Keratinocyte (primary cell): Measurements from ENCODE around the gene SH3RF2. TPM values are rescaled to one million over a fixed set of nuclear protein-coding genes. Genes with fewer than 3 reads are reported as not detected.

Source experiments
- DNase-seq: peaks from one replicate; pipeline ENCODE4 v3.0.0-alpha.2; 2011; ENCODE audit warnings: low read depth, missing footprints, low spot score
- FAIRE-seq: peaks from 2 replicates; lab custom pipeline; 2011; peaks lifted over from hg19 to GRCh38; lab: Jason Lieb, UNC
- H2AFZ ChIP-seq: 2 replicates; pipeline ENCODE4 v1.6.0; 2012; ENCODE audit warnings: low read length, control low read depth, inconsistent platforms; ENCODE audit not compliant: control insufficient read depth
- H3K27ac ChIP-seq: 2 replicates; pipeline ENCODE4 v1.5.1; 2011; ENCODE audit warnings: low read length; ENCODE audit not compliant: control insufficient read depth, insufficient read depth
- H3K27me3 ChIP-seq: 3 replicates; pipeline ENCODE4 v1.6.0; 2011; ENCODE audit warnings: low read length; ENCODE audit not compliant: control insufficient read depth, insufficient read depth; ENCODE audit errors: extremely low read depth
- H3K36me3 ChIP-seq, 2 experiments: 2 replicates in 1 of 2; 3 replicates in 1 of 2; pipeline ENCODE4 v1.5.1; 2011; ENCODE audit warnings: low read length in 2 of 2, mild to moderate bottlenecking in 1 of 2; ENCODE audit not compliant: control insufficient read depth in 2 of 2, insufficient read depth in 2 of 2; ENCODE audit errors: extremely low read depth in 1 of 2
- H3K4me1 ChIP-seq: 3 replicates; pipeline ENCODE4 v1.5.1; 2011; ENCODE audit warnings: low read length; ENCODE audit not compliant: control insufficient read depth, insufficient read depth; ENCODE audit errors: extremely low read depth
- H3K4me2 ChIP-seq: 3 replicates; pipeline ENCODE4 v1.6.0; 2011; ENCODE audit warnings: low read depth, low read length; ENCODE audit not compliant: control insufficient read depth, insufficient read depth; ENCODE audit errors: extremely low read depth
- H3K4me3 ChIP-seq, 3 experiments: fragments of 200-600 bp in 1 of 3; sonication (generic) in 1 of 3; 2 replicates in 2 of 3; 3 replicates in 1 of 3; pipeline ENCODE4 v1.5.1; 2011 to 2016; ENCODE audit warnings: low read length in 3 of 3, mild to moderate bottlenecking in 3 of 3, control low read depth in 2 of 3, inconsistent platforms in 1 of 3, low read depth in 1 of 3, mixed read lengths in 1 of 3, mixed run types in 1 of 3, moderate library complexity in 1 of 3; ENCODE audit not compliant: control insufficient read depth in 2 of 3, insufficient read depth in 2 of 3; ENCODE audit errors: extremely low read depth in 1 of 3
- H3K79me2 ChIP-seq: 2 replicates; pipeline ENCODE4 v1.6.0; 2012; ENCODE audit warnings: low read length; ENCODE audit not compliant: control insufficient read depth, insufficient read depth
- H3K9ac ChIP-seq: 3 replicates; pipeline ENCODE4 v1.6.0; 2011; ENCODE audit warnings: low read length; ENCODE audit not compliant: control insufficient read depth, insufficient read depth; ENCODE audit errors: extremely low read depth
- H3K9me1 ChIP-seq: 3 replicates; pipeline ENCODE4 v1.6.0; 2011; ENCODE audit warnings: low read length; ENCODE audit not compliant: control insufficient read depth, insufficient read depth; ENCODE audit errors: extremely low read depth
- H3K9me3 ChIP-seq: 2 replicates; pipeline ENCODE4 v1.5.1; 2012; ENCODE audit warnings: low read depth, low read length; ENCODE audit not compliant: control insufficient read depth
- H4K20me1 ChIP-seq: 3 replicates; pipeline ENCODE4 v1.6.0; 2011; ENCODE audit warnings: low read length; ENCODE audit not compliant: control insufficient read depth, insufficient read depth; ENCODE audit errors: extremely low read depth
- EZH2 ChIP-seq: IDR thresholded peaks from one replicate; pipeline ENCODE4 v1.6.1; 2012; ENCODE audit warnings: inconsistent platforms, mild to moderate bottlenecking, low read length, moderate library complexity
- dilution Hi-C: fragments of 300-500 bp; cut with MboI; formaldehyde crosslinking; loops from one replicate; pipeline ENCODE4 v1.7.0; 2020; ENCODE audit warnings: low sequenced_read_pairs; ENCODE audit not compliant: extremely low pct_ligation_motif_present
- polyA plus RNA-seq, 5 experiments: library from polyadenylated mRNA; depleted of rRNA in 3 of 5; stranded (reverse) in 3 of 5; stranded (forward) in 1 of 5; unstranded in 1 of 5; fragments of >200 nt; gene quantifications; 1 replicate in 1 of 5; 2 replicates in 3 of 5; 3 replicates in 1 of 5; pipeline versions ENCODE4 v1.2.1 to v1.2.3, GENCODE V29; 2011 to 2012; ENCODE audit warnings: missing spikeins in 2 of 5, low read depth in 1 of 5, low replicate concordance in 1 of 5
- TF ChIP-seq, protein P1 (sequence below), 3 experiments: IDR thresholded peaks in 1 of 3; conservative IDR thresholded peaks in 1 of 3; optimal IDR thresholded peaks in 1 of 3; 2 replicates in 2 of 3; 3 replicates in 1 of 3; pipeline versions ENCODE3 to v1.5.1; 2011; ENCODE audit warnings: low read length in 3 of 3, mild to moderate bottlenecking in 3 of 3, moderate library complexity in 2 of 3, control low read depth in 1 of 3, inconsistent platforms in 1 of 3; ENCODE audit not compliant: insufficient read depth in 2 of 3; ENCODE audit errors: extremely low read depth in 1 of 3

SH3RF2 gene
- polyA plus RNA-seq, 1 donor (not counting 4 experiments of a cell fraction or from before 2014, with no cell fraction given): 43.7 TPM

DNA sequence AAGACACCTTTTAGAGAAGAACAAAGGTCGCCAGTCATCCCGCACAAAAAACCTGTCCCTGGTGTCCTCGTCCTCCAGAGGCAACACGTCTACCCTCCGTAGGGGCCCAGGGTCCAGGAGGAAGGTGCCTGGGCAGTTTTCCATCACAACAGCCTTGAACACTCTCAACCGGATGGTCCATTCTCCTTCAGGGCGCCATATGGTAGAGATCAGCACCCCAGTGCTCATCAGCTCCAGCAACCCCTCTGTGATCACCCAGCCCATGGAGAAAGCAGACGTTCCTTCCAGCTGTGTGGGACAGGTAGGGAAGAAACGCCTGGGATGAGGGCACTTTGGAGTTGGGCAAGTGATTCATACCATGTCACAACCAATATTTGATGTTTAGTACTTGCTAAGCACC, 77.4 kb downstream of the SH3RF2 start:
- Histone ChIP-seq H3K4me3 (no peak overlapping the region), H2AFZ (no peak overlapping the region), H3K36me3 (peaks cover 26 to 44% of the 10 kb centered on the region in 2 experiments), H3K79me2 (peaks cover 28% of the 10 kb centered on the region), H3K4me1 (no peaks in the 10 kb centered on the region), H3K9me1 (peaks cover 3% of the 10 kb centered on the region), H3K9ac (no peak overlapping the region), H3K4me2 (no peak overlapping the region), H3K9me3 (no peaks in the 10 kb centered on the region), H3K27ac (no peak overlapping the region), H4K20me1 (no peaks in the 10 kb centered on the region), H3K27me3 (no peaks in the 10 kb centered on the region)
- DNase-seq (no peak), FAIRE-seq (no peak)
- TF ChIP-seq, protein P1, sequence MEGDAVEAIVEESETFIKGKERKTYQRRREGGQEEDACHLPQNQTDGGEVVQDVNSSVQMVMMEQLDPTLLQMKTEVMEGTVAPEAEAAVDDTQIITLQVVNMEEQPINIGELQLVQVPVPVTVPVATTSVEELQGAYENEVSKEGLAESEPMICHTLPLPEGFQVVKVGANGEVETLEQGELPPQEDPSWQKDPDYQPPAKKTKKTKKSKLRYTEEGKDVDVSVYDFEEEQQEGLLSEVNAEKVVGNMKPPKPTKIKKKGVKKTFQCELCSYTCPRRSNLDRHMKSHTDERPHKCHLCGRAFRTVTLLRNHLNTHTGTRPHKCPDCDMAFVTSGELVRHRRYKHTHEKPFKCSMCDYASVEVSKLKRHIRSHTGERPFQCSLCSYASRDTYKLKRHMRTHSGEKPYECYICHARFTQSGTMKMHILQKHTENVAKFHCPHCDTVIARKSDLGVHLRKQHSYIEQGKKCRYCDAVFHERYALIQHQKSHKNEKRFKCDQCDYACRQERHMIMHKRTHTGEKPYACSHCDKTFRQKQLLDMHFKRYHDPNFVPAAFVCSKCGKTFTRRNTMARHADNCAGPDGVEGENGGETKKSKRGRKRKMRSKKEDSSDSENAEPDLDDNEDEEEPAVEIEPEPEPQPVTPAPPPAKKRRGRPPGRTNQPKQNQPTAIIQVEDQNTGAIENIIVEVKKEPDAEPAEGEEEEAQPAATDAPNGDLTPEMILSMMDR (optimal IDR thresholded peaks at IDR 0.05 in 1 of 3, IDR thresholded peaks at IDR 0.05 in 1 of 3, conservative IDR thresholded peaks at IDR 0.05 in 1 of 3; ENCODE audit: extremely low read depth in 1 of 3, insufficient read depth in 2 of 3, low read length in 3 of 3): no peak
- no peak for TF ChIP-seq EZH2
- dilution Hi-C loops: no loop called here

DNA sequence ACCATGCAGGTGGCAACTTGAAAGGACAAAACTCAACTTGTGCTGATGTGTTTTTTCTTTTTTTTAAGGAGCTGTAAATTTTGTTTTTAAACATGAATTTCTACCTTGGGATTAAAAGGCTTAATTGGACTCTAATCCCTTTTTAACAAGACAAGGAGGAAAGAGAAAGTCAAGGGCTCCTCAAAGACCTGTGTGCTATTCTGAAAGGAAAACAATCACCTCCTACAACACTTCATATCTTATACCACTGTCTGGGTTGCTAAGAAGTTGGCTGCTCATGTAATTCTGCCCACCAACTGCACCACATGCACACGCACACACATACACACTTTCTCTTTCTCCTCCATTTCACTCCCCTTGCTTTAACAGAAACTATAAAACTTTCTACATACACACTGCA, 78.6 kb downstream of the SH3RF2 start:
- Histone ChIP-seq H2AFZ (no peak overlapping the region), H3K4me1 (no peaks in the 10 kb centered on the region), H3K9me1 (peaks cover 3% of the 10 kb centered on the region), H3K27me3 (no peaks in the 10 kb centered on the region), H3K9me3 (no peaks in the 10 kb centered on the region), H3K79me2 (peaks cover 30% of the 10 kb centered on the region), H4K20me1 (no peaks in the 10 kb centered on the region), H3K36me3 (peaks cover 23 to 44% of the 10 kb centered on the region in 2 experiments), H3K27ac (no peak overlapping the region), H3K9ac (no peak overlapping the region), H3K4me2 (no peak overlapping the region), H3K4me3 (no peak overlapping the region)
- DNase-seq (no peak), FAIRE-seq (no peak)
- dilution Hi-C loops: no loop called here
- TF ChIP-seq, protein P1 (optimal IDR thresholded peaks at IDR 0.05 in 1 of 3, IDR thresholded peaks at IDR 0.05 in 1 of 3, conservative IDR thresholded peaks at IDR 0.05 in 1 of 3; ENCODE audit: extremely low read depth in 1 of 3, insufficient read depth in 2 of 3, low read length in 3 of 3): no peak
- TF ChIP-seq EZH2: no peak
